Endothelial cell of umbilical vein (primary cell): ENCODE data around the gene MYO9A. TPM values are rescaled to one million over a fixed set of nuclear protein-coding genes. Genes with fewer than 3 reads are reported as not detected.

Experiments used
- BruUV-seq: library from RNA; stranded (reverse); fragments of 400-500 nt; replicated peaks from 2 replicates; lab custom pipeline; 2021; lab: Mats Ljungman, UMichigan
- CTCF ChIA-PET: fragments of 300-600, 350-600 bp; sonication (Branson Sonifier 250); formaldehyde crosslinking; loops from one replicate; lab custom pipeline; 2021; ENCODE audit warnings: antibody characterized with exemption, inconsistent platforms; lab: Charles Lee
- POLR2A ChIA-PET: fragments of 300-600, 350-600 bp; sonication (Branson Sonifier 250); formaldehyde crosslinking; loops from one replicate; lab custom pipeline; 2021; ENCODE audit warnings: antibody characterized with exemption, inconsistent platforms; lab: Charles Lee
- DNase-seq: peaks from one replicate; pipeline ENCODE4 v3.0.0-alpha.2; 2011; ENCODE audit warnings: low read depth, low spot score
- FAIRE-seq: peaks from 2 replicates; lab custom pipeline; 2011; peaks lifted over from hg19 to GRCh38; lab: Jason Lieb, UNC
- H2AFZ ChIP-seq: 2 replicates; pipeline ENCODE4 v1.6.0; 2012; ENCODE audit warnings: low read depth, low read length, control low read depth, inconsistent platforms
- H3K27ac ChIP-seq: 2 replicates; pipeline ENCODE4 v1.5.1; 2011; ENCODE audit warnings: low read depth, mild to moderate bottlenecking, control low read depth, low read length, moderate library complexity; ENCODE audit not compliant: insufficient read depth
- H3K27me3 ChIP-seq, 2 experiments: 2 replicates each; pipeline versions ENCODE4 v1.6.0 to v1.6.1; 2011; ENCODE audit warnings: low read length in 2 of 2, mixed read lengths in 1 of 2; ENCODE audit not compliant: control insufficient read depth in 2 of 2, insufficient read depth in 2 of 2
- H3K36me3 ChIP-seq, 2 experiments: 2 replicates in 1 of 2; 3 replicates in 1 of 2; pipeline ENCODE4 v1.5.1; 2011; ENCODE audit warnings: low read length in 2 of 2, mild to moderate bottlenecking in 1 of 2, moderate library complexity in 1 of 2; ENCODE audit not compliant: control insufficient read depth in 2 of 2, insufficient read depth in 2 of 2; ENCODE audit errors: extremely low read depth in 1 of 2
- H3K4me1 ChIP-seq: 3 replicates; pipeline ENCODE4 v1.5.1; 2011; ENCODE audit warnings: mild to moderate bottlenecking, low read length; ENCODE audit not compliant: control insufficient read depth, insufficient read depth; ENCODE audit errors: extremely low read depth
- H3K4me2 ChIP-seq: 2 replicates; pipeline ENCODE4 v1.6.1; 2011; ENCODE audit warnings: low read length, control low read depth, mixed read lengths; ENCODE audit not compliant: insufficient read depth
- H3K4me3 ChIP-seq, 3 experiments: fragments of 200-600 bp in 1 of 3; sonication (generic), shearing (Covaris generic) in 1 of 3; replicated peaks in 1 of 3; 2 replicates each; pipeline ENCODE4 v1.5.1; 2011 to 2016; ENCODE audit warnings: control low read depth in 3 of 3, low read length in 3 of 3, mild to moderate bottlenecking in 2 of 3, inconsistent platforms in 1 of 3, low read depth in 1 of 3, moderate library complexity in 1 of 3; ENCODE audit not compliant: insufficient read depth in 1 of 3
- H3K79me2 ChIP-seq: 2 replicates; pipeline ENCODE4 v1.6.0; 2012; ENCODE audit warnings: low read length, inconsistent platforms; ENCODE audit not compliant: control insufficient read depth, insufficient read depth
- H3K9ac ChIP-seq: replicated peaks from 2 replicates; pipeline ENCODE3; 2011; ENCODE audit warnings: low read length, control low read depth; ENCODE audit not compliant: insufficient read depth; ENCODE audit errors: extremely low read depth
- H3K9me1 ChIP-seq: replicated peaks from 3 replicates; pipeline ENCODE4 v1.6.0; 2011; ENCODE audit warnings: mild to moderate bottlenecking, low read length; ENCODE audit not compliant: control insufficient read depth, insufficient read depth; ENCODE audit errors: extremely low read depth
- H3K9me3 ChIP-seq: replicated peaks from 2 replicates; pipeline ENCODE4 v1.5.1; 2012; ENCODE audit warnings: low read length, inconsistent platforms; ENCODE audit not compliant: control insufficient read depth, insufficient read depth
- H4K20me1 ChIP-seq: replicated peaks from 2 replicates; pipeline ENCODE3; 2011; ENCODE audit warnings: mild to moderate bottlenecking, low read length; ENCODE audit not compliant: control insufficient read depth, insufficient read depth; ENCODE audit errors: extremely low read depth
- CTCF ChIP-seq, 2 donors: IDR thresholded peaks; 1 replicate in 1 of 2; 2 replicates in 1 of 2; pipeline ENCODE4 v1.5.1; 2011; ENCODE audit warnings: low read length in 2 of 2, mild to moderate bottlenecking in 2 of 2, moderate library complexity in 2 of 2, control low read depth in 1 of 2, inconsistent platforms in 1 of 2, low read depth in 1 of 2; ENCODE audit not compliant: insufficient read depth in 1 of 2; ENCODE audit errors: extremely low read depth in 1 of 2
- EZH2 ChIP-seq: IDR thresholded peaks from 2 replicates; pipeline ENCODE4 v1.6.1; 2012; ENCODE audit warnings: borderline replicate concordance, low read depth, mild to moderate bottlenecking, moderate library complexity, low read length, inconsistent platforms; ENCODE audit not compliant: severe bottlenecking
- FOS ChIP-seq: IDR thresholded peaks from 2 replicates; pipeline ENCODE4 v1.6.1; 2011; ENCODE audit warnings: mild to moderate bottlenecking, low read length, moderate library complexity, borderline replicate concordance; ENCODE audit not compliant: insufficient read depth
- GATA2 ChIP-seq: IDR thresholded peaks from 2 replicates; pipeline ENCODE4 v1.7.0; 2011; ENCODE audit warnings: low read depth, mild to moderate bottlenecking, moderate library complexity, mixed read lengths, low read length; ENCODE audit not compliant: insufficient read length, insufficient read depth
- JUN ChIP-seq: IDR thresholded peaks from 2 replicates; pipeline ENCODE4 v1.6.1; 2011; ENCODE audit warnings: borderline replicate concordance, low read depth; ENCODE audit not compliant: insufficient read length, insufficient read depth
- MAX ChIP-seq: IDR thresholded peaks from 2 replicates; pipeline ENCODE4 v1.6.1; 2011; ENCODE audit not compliant: insufficient read depth, insufficient read length
- MYC ChIP-seq: IDR thresholded peaks from one replicate; pipeline ENCODE4 v1.6.1; 2011; ENCODE audit warnings: mild to moderate bottlenecking, low read depth, low read length
- POLR2A ChIP-seq: IDR thresholded peaks from 2 replicates; pipeline ENCODE4 v1.6.1; 2012; ENCODE audit warnings: low read depth, mild to moderate bottlenecking, control low read depth, low read length
- POLR2AphosphoS5 ChIP-seq: IDR thresholded peaks from 2 replicates; pipeline ENCODE4 v1.6.1; 2012; ENCODE audit warnings: low read depth, mild to moderate bottlenecking, control low read depth, low read length, moderate library complexity; ENCODE audit not compliant: insufficient read depth
- dilution Hi-C: fragments of 300-500 bp; cut with MboI; formaldehyde crosslinking; loops from one replicate; pipeline ENCODE4 v1.15.0; 2019; ENCODE audit warnings: low sequenced_read_pairs; ENCODE audit not compliant: extremely low pct_ligation_motif_present
- intact Hi-C: fragments of 100-400 bp; cut with micrococcal nuclease; formaldehyde crosslinking; loops from one replicate; pipeline ENCODE4 v1.10.0; 2022
- polyA plus RNA-seq, 4 experiments: library from polyadenylated mRNA; depleted of rRNA in 3 of 4; stranded (reverse) in 3 of 4; unstranded in 1 of 4; fragments of >200 nt; gene quantifications; 2 replicates each; pipeline versions ENCODE4 v1.2.1 to v1.2.3, GENCODE V29; 2011 to 2012; ENCODE audit warnings: missing spikeins in 1 of 4
- total RNA-seq: library from RNA; stranded (reverse); gene quantifications from 2 replicates; pipeline ENCODE4 v1.2.3, GENCODE V29; 2021

MYO9A gene
- total and polyA plus RNA-seq, 2 donors (not counting 3 experiments of a cell fraction or from before 2014, with no cell fraction given) = 6.4 to 30.3 TPM

DNA sequence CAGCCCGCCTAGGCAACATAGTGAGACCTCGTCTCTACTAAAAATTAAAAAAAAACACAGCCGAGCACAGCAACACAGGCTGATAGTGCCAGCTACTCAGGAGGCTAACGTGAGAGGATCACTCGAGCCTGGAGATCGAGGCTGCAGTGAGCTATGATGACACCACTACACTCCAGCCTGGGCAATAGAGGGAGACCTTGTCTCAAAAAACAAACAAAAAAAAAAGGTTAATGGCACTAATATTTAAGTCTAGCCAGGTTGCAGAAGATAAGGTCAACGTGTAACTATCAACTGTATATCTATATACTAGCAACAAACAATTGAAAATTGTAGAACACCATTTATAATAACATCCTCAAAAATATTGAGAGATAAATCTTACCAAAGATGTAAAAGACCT lies 75.1 kb downstream of the MYO9A start:
- ChIA-PET POLR2A (no interaction called here), CTCF (interaction anchor here (1.2 to 1.5 kb wide), 2 partner anchors 11 to 113 kb away, joined by 3 to 4 read pairs; no protein-coding TSS in a partner anchor)
- FAIRE-seq = no peak
- intact Hi-C loops = no loop called here
- Histone ChIP-seq H2AFZ (no peak overlapping the region), H3K36me3 (peaks cover 0 to 2% of the 10 kb centered on the region in 2 experiments), H3K4me3 (no peak overlapping the region), H3K27me3 (no peaks in the 10 kb centered on the region), H4K20me1 (no peaks in the 10 kb centered on the region), H3K9ac (no peak overlapping the region), H3K27ac (no peak overlapping the region), H3K9me3 (no peaks in the 10 kb centered on the region), H3K4me2 (no peak overlapping the region), H3K9me1 (no peaks in the 10 kb centered on the region), H3K4me1 (no peaks in the 10 kb centered on the region), H3K79me2 (peaks cover 3% of the 10 kb centered on the region)
- no peak for DNase-seq
- dilution Hi-C loops = no loop called here
- no TSS peak for BruUV-seq
- no peak for TF ChIP-seq FOS
- no peak for TF ChIP-seq EZH2
- TF ChIP-seq GATA2 = no peak
- no peak for TF ChIP-seq MAX
- TF ChIP-seq MYC = no peak
- no peak for TF ChIP-seq CTCF (IDR thresholded peaks at IDR 0.05; ENCODE audit: extremely low read depth in 1 of 2, insufficient read depth in 1 of 2, low read depth in 1 of 2, low read length in 2 of 2)
- TF ChIP-seq POLR2A = no peak
- no peak for TF ChIP-seq POLR2AphosphoS5
- TF ChIP-seq JUN = no peak
